Muscle layer of duodenum (tissue), 2 donors: ENCODE results near the gene SND1.

Source experiments
- H3K27ac ChIP-seq: one replicate; pipeline ENCODE4 v1.7.0; 2013; ENCODE audit warnings: mild to moderate bottlenecking, low read length
- H3K27me3 ChIP-seq: one replicate; pipeline ENCODE4 v1.7.0; 2013; ENCODE audit warnings: low read depth, mild to moderate bottlenecking, control low read depth, low read length
- H3K36me3 ChIP-seq, 2 donors: one replicate each; pipeline ENCODE4 v1.7.0; 2013; ENCODE audit warnings: low read length in 2 of 2, control low read depth in 1 of 2, mild to moderate bottlenecking in 1 of 2; ENCODE audit not compliant: insufficient read depth in 2 of 2, control insufficient read depth in 1 of 2
- H3K4me1 ChIP-seq, 2 donors: one replicate each; pipeline ENCODE4 v1.7.0; 2013; ENCODE audit warnings: low read length in 2 of 2, mild to moderate bottlenecking in 2 of 2, control low read depth in 1 of 2, moderate library complexity in 1 of 2; ENCODE audit not compliant: insufficient read depth in 2 of 2, control insufficient read depth in 1 of 2
- H3K4me3 ChIP-seq, 2 donors: one replicate each; pipeline ENCODE4 v1.7.0; 2013; ENCODE audit warnings: low read length in 2 of 2, low read depth in 1 of 2, mild to moderate bottlenecking in 1 of 2
- H3K9me3 ChIP-seq, 2 donors: one replicate each; pipeline ENCODE4 v1.7.0; 2013; ENCODE audit warnings: low read length in 2 of 2, control low read depth in 1 of 2, mild to moderate bottlenecking in 1 of 2; ENCODE audit not compliant: control insufficient read depth in 1 of 2
- donor health status: healthy.

The SND1 gene

GRCh38 chr7:127713006-127713405, 61.0 kb downstream of the SND1 start:
- no peak overlapping the region for H3K4me3 ChIP-seq
- H3K27ac ChIP-seq = no peak overlapping the region
- no peaks in the 10 kb centered on the region for H3K27me3 ChIP-seq
- peaks cover 0 to 4% of the 10 kb centered on the region in 2 donors for H3K9me3 ChIP-seq
- no peaks in the 10 kb centered on the region for H3K4me1 ChIP-seq
- peaks cover 22% of the 10 kb centered on the region in 2 donors for H3K36me3 ChIP-seq

- Histone ChIP-seq H3K36me3 (peaks cover 25 to 29% of the 10 kb centered on the region in 2 donors), H3K4me1 (no peaks in the 10 kb centered on the region), H3K4me3 (no peak overlapping the region), H3K27me3 (no peaks in the 10 kb centered on the region), H3K9me3 (peaks cover 0 to 4% of the 10 kb centered on the region in 2 donors), H3K27ac (no peak overlapping the region)
Observed at GRCh38 chr7:127713758-127714157, 61.8 kb downstream of the SND1 start.

GRCh38 chr7:127715272-127715671, 63.3 kb downstream of the SND1 start:
- Histone ChIP-seq H3K27ac (no peak overlapping the region), H3K4me1 (no peaks in the 10 kb centered on the region), H3K9me3 (peaks cover 0 to 4% of the 10 kb centered on the region in 2 donors), H3K36me3 (peaks cover 25 to 29% of the 10 kb centered on the region in 2 donors), H3K27me3 (no peaks in the 10 kb centered on the region), H3K4me3 (no peak overlapping the region)

- Histone ChIP-seq H3K4me1 (no peaks in the 10 kb centered on the region), H3K27ac (no peak overlapping the region), H3K4me3 (no peak overlapping the region), H3K27me3 (no peaks in the 10 kb centered on the region), H3K36me3 (peaks cover 29 to 33% of the 10 kb centered on the region in 2 donors), H3K9me3 (peaks cover 0 to 3% of the 10 kb centered on the region in 2 donors)
Observed at GRCh38 chr7:127715901-127716300, 63.9 kb downstream of the SND1 start.

GRCh38 chr7:127717502-127718339, 65.7 kb downstream of the SND1 start:
- Histone ChIP-seq H3K9me3 (no peaks in the 10 kb centered on the region), H3K4me1 (no peaks in the 10 kb centered on the region), H3K36me3 (peaks cover 33 to 44% of the 10 kb centered on the region in 2 donors), H3K27ac (no peak overlapping the region), H3K4me3 (no peak overlapping the region), H3K27me3 (no peaks in the 10 kb centered on the region)

GRCh38 chr7:127718340-127718679, 66.3 kb downstream of the SND1 start:
- Histone ChIP-seq H3K4me1 (no peaks in the 10 kb centered on the region), H3K4me3 (no peak overlapping the region), H3K36me3 (peaks cover 36 to 43% of the 10 kb centered on the region in 2 donors), H3K27me3 (no peaks in the 10 kb centered on the region), H3K9me3 (no peaks in the 10 kb centered on the region), H3K27ac (no peak overlapping the region)

- Histone ChIP-seq H3K4me3 (no peak overlapping the region), H3K36me3 (peaks cover 28 to 31% of the 10 kb centered on the region in 2 donors), H3K27me3 (no peaks in the 10 kb centered on the region), H3K4me1 (no peaks in the 10 kb centered on the region), H3K27ac (no peak overlapping the region), H3K9me3 (no peaks in the 10 kb centered on the region)
Observed at GRCh38 chr7:127726476-127726875, 74.5 kb downstream of the SND1 start.

GRCh38 chr7:127730658-127731276, 78.8 kb downstream of the SND1 start:
- Histone ChIP-seq H3K27me3 (no peaks in the 10 kb centered on the region), H3K4me1 (no peaks in the 10 kb centered on the region), H3K4me3 (no peak overlapping the region), H3K27ac (no peak overlapping the region), H3K36me3 (peaks cover 11 to 13% of the 10 kb centered on the region in 2 donors), H3K9me3 (no peaks in the 10 kb centered on the region)

GRCh38 chr7:127731431-127732080, 79.6 kb downstream of the SND1 start:
- H3K4me3 ChIP-seq = no peak overlapping the region
- no peak overlapping the region for H3K27ac ChIP-seq
- no peaks in the 10 kb centered on the region for H3K9me3 ChIP-seq
- no peaks in the 10 kb centered on the region for H3K4me1 ChIP-seq
- H3K36me3 ChIP-seq = peaks cover 6 to 15% of the 10 kb centered on the region in 2 donors
- H3K27me3 ChIP-seq = no peaks in the 10 kb centered on the region

- Histone ChIP-seq H3K4me1 (no peaks in the 10 kb centered on the region), H3K9me3 (no peaks in the 10 kb centered on the region), H3K4me3 (no peak overlapping the region), H3K36me3 (peaks cover 3 to 17% of the 10 kb centered on the region in 2 donors), H3K27ac (no peak overlapping the region), H3K27me3 (no peaks in the 10 kb centered on the region)
Observed at GRCh38 chr7:127732306-127732705, 80.3 kb downstream of the SND1 start.

- Histone ChIP-seq H3K27me3 (no peaks in the 10 kb centered on the region), H3K9me3 (no peaks in the 10 kb centered on the region), H3K4me1 (no peaks in the 10 kb centered on the region), H3K27ac (no peak overlapping the region), H3K4me3 (no peak overlapping the region), H3K36me3 (peaks cover 8 to 17% of the 10 kb centered on the region in 2 donors)
Observed at GRCh38 chr7:127733986-127734385, 82.0 kb downstream of the SND1 start.
